ENCODE results near the gene CLMN. TPM values are rescaled to one million over a fixed set of nuclear protein-coding genes. Genes with fewer than 3 reads are reported as not detected.

CLMN gene
- total and polyA plus RNA-seq, 2 donors: 4.3 to 11.1 TPM

DNA sequence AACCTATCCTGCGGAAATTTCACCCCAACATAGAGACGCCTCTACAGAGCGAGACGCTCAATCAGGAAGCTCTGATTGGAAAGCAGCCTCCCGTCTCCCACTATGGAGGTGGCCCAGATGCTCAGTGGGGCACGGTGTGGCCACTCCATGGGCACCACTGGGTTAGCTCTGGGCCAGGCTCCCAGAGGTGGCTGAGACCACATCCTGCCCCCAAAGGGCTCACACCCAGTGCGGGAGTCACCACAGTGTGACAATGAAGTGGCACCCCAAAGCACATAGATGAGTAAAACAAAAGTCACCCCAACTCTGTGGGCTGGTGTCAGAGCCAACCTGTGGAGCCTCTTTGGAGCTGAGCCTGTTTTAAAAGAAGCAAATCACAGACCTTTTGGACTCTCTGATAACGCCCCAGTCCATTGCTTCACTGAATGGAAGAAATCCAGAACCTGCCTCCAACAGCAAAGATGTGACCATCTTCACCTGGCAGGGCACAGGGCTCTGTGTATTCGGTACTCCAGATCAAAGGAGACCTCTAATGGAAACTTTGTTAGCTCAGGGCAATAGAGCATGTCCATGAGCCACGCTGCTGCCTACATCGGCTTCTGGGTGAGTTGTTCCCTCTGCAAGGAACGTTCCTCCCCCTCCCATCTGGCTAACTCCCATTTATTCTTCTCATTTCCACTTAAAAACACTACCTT, 19.6 kb downstream of the CLMN start:
- Histone ChIP-seq H3K36me3 (ENCODE audit: insufficient read depth) (no peaks in the 10 kb centered on the region), H3K4me1 (ENCODE audit: insufficient read depth) (no peaks in the 10 kb centered on the region), H3K27ac (ENCODE audit: low read depth) (no peak overlapping the region), H3K4me3 (ENCODE audit: low read depth, low read length) (no peak overlapping the region)
- DNase-seq (ENCODE audit: extremely low spot score): no peak
- 87% methylated on average over 12 of the region's 12 CpGs for WGBS

DNA sequence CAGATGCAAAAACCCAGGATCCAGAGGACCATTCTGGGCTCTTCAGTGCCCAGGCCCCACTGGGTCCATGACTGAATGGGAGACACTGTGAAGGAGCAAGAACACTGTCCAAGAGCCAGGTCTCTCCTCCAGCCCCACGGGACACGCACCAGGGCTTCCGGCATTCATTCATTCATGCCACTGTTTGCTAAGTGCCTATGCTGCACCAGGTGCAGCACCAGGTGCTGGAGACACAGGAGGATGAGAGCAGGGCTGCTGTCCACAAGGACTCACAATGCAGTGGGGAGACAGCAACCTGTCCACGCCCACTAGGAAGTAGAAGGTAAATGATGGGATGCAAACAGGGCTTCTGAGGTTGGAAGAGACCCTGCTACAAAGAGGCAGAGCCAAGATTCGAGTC, 20.4 kb downstream of the CLMN start:
- no peaks in the 10 kb centered on the region for H3K36me3 ChIP-seq (ENCODE audit: insufficient read depth)
- no peaks in the 10 kb centered on the region for H3K4me1 ChIP-seq (ENCODE audit: insufficient read depth)
- DNase-seq (ENCODE audit: extremely low spot score): no peak
- no peak overlapping the region for H3K27ac ChIP-seq (ENCODE audit: low read depth)
- H3K4me3 ChIP-seq (ENCODE audit: low read depth, low read length): no peak overlapping the region
- 88% methylated on average over 5 of the region's 5 CpGs for WGBS

DNA sequence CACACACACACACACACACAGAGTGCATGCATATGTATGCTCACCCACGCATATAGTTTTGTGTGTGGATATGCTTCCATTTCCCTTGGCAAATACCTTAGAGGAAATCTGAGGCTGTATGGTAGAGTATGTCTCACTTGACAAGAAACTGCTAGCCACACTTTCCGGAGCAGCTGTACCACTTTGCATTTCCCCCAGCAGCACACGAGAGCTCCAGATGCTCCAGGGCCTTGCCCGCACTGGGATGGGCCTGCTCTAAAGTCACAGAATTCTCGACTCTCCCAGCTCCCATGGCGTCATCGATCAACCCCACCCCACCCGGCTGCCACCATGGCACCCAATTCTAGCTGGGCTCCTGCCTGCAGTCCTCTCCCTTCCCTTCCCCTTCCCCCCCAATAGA, 21.9 kb downstream of the CLMN start:
- no peak overlapping the region for H3K27ac ChIP-seq (ENCODE audit: low read depth)
- H3K4me3 ChIP-seq (ENCODE audit: low read depth, low read length): no peak overlapping the region
- 91% methylated on average over 8 of the region's 8 CpGs for WGBS
- no peak for DNase-seq (ENCODE audit: extremely low spot score)
- H3K4me1 ChIP-seq (ENCODE audit: insufficient read depth): no peaks in the 10 kb centered on the region
- H3K36me3 ChIP-seq (ENCODE audit: insufficient read depth): no peaks in the 10 kb centered on the region

DNA sequence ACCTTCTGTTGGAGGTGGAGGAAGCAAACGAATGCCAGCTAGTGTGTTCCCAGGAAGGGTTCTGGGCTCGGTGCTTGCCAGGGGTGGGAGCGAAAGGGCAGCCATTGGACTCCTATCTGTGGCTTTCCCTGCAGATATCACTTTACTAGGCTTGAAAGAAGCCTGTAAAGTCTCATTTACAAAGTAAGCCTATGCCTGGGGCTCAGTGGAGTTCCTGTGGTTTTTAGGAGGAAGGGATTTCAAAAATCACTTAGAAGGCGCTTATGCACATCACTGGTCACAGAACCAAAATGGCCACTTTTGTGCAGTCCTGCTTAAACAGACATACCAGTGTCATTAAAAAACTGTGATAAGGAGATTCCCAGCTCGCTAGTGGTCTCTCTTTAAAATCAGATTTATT, 22.7 kb downstream of the CLMN start:
- DNase-seq (ENCODE audit: extremely low spot score): no peak
- 84% methylated on average over 5 of the region's 5 CpGs for WGBS
- no peaks in the 10 kb centered on the region for H3K36me3 ChIP-seq (ENCODE audit: insufficient read depth)
- H3K4me3 ChIP-seq (ENCODE audit: low read depth, low read length): no peak overlapping the region
- H3K27ac ChIP-seq (ENCODE audit: low read depth): no peak overlapping the region
- no peaks in the 10 kb centered on the region for H3K4me1 ChIP-seq (ENCODE audit: insufficient read depth)

DNA sequence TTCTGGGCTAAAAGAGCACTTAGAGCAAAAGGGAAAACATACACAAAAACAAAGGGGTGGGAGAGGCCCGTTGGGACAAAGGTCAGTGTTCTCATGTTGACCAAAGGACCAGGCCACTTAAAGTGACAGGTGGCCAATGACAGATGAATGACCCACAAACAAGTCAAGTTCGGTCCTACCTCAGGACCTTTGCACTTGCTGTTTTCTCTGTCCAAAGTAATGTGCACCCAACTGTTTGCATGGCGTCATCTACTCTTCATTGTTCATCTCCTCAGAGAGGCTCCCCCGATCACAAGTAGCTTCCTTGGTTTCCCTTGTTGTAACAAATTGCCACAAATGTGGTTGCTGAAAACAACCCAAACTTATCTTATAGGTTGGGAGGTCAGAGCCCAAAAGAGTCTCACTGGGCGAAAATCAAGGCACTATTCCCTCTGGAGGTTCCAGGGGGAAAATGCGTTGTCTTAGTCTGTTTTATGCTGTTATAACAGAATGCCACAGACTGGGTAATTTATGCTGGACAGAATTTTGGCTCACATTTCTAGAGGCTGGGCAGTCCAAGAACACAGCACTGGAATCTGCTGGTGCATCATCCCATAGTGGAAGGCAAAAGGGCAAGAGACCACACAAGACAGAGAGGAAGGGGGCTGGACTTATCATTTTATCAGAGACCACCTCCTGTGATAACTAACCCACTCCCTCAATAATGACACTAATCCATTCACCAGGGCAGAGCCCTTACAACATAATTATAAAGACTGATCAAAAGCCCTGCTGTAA, 23.9 kb downstream of the CLMN start:
- DNase-seq (ENCODE audit: extremely low spot score): no peak

DNA sequence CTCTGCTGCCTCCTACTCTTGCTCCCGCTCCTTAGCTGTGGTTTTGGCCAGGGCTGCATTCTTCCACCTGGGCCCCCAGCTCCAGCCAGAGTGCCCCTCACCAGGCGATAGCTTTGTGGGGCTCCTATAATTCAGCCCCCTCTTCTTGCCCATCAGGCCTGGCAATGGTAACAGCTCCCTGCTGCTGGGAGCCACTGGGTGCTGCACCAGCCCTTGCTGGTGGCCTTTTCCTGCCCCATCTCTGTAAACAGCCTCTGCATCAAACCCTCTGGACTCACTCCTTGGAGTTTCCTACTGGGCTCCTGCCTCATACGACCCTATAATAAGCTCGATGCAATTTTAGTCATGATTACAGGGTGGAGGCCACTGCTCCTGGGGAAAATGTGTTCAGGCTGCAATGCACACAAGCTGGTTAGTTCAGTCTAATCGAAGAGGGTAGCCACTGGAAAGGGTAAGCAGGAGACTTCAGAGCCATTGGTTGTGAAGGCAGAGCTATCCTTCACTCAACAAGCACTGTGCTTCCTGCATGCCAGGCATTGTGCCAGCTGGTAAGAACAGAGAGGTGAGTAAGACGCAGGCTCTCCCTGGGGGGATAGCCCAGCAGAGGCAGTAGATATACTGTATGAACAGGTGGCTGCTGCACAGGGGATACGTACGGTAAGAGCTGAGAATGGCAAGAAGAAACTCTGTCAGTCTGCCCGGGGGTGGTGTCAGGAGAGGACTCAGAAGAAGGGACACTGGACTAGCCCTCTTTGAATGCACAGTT, 24.7 kb downstream of the CLMN start:
- Histone ChIP-seq H3K4me3 (ENCODE audit: low read depth, low read length) (no peak overlapping the region), H3K36me3 (ENCODE audit: insufficient read depth) (no peaks in the 10 kb centered on the region), H3K27ac (ENCODE audit: low read depth) (no peak overlapping the region), H3K4me1 (ENCODE audit: insufficient read depth) (no peaks in the 10 kb centered on the region)
- WGBS: 88% methylated on average over 9 of the region's 9 CpGs
- DNase-seq (ENCODE audit: extremely low spot score): no peak

More for the DNA sequence above, 23.9 kb downstream of the CLMN start:
- Histone ChIP-seq H3K27ac (ENCODE audit: low read depth) (no peak overlapping the region), H3K36me3 (ENCODE audit: insufficient read depth) (no peaks in the 10 kb centered on the region), H3K4me1 (ENCODE audit: insufficient read depth) (no peaks in the 10 kb centered on the region), H3K4me3 (ENCODE audit: low read depth, low read length) (no peak overlapping the region)
- 94% methylated on average over 6 of the region's 6 CpGs for WGBS

DNA sequence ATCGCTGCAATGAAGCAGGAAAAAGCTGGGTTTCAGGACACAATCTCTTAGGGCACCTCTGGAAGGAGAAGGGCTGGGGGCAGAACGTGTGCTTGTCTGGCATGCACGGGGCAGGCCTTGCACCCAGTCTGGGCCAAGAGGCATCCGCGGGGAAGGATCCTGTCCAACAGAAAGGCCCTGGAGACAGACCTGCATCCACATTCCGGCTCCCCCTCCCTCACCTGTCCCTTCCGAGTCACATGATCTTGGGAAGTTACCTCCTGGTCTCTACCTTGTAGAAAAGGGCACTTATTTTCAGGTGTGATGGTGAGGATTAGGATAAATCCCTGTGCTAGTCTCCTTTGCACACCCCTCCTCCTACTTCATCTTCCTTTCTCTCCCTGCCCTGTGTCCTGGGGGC, 25.4 kb downstream of the CLMN start:
- H3K27ac ChIP-seq (ENCODE audit: low read depth): no peak overlapping the region
- H3K4me3 ChIP-seq (ENCODE audit: low read depth, low read length): no peak overlapping the region
- 85% methylated on average over 7 of the region's 7 CpGs for WGBS
- no peaks in the 10 kb centered on the region for H3K36me3 ChIP-seq (ENCODE audit: insufficient read depth)
- no peak for DNase-seq (ENCODE audit: extremely low spot score)
- H3K4me1 ChIP-seq (ENCODE audit: insufficient read depth): no peaks in the 10 kb centered on the region

DNA sequence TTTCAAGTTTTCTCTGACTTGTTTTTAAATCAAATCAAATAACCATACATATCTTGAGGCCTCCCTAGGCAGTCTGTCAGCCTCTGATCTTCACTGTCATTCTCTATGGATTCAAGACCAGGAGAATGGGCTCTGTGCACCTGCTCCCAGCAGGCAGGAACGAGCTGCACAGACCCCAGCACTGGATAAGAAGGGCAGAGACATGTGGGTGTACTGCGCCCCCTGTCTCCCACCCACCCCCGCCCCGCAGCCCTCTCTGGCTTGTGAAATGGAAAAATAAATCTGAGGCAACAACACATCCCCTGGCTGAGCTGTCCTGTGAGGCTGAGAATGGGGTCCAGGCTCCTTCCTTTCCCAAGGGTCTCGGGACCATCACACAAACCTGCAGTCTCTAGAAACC, 26.3 kb downstream of the CLMN start:
- Histone ChIP-seq H3K4me3 (ENCODE audit: low read depth, low read length) (no peak overlapping the region), H3K4me1 (ENCODE audit: insufficient read depth) (no peaks in the 10 kb centered on the region), H3K27ac (ENCODE audit: low read depth) (no peak overlapping the region), H3K36me3 (ENCODE audit: insufficient read depth) (no peaks in the 10 kb centered on the region)
- no peak for DNase-seq (ENCODE audit: extremely low spot score)
- 72% methylated on average over 5 of the region's 5 CpGs for WGBS

DNA sequence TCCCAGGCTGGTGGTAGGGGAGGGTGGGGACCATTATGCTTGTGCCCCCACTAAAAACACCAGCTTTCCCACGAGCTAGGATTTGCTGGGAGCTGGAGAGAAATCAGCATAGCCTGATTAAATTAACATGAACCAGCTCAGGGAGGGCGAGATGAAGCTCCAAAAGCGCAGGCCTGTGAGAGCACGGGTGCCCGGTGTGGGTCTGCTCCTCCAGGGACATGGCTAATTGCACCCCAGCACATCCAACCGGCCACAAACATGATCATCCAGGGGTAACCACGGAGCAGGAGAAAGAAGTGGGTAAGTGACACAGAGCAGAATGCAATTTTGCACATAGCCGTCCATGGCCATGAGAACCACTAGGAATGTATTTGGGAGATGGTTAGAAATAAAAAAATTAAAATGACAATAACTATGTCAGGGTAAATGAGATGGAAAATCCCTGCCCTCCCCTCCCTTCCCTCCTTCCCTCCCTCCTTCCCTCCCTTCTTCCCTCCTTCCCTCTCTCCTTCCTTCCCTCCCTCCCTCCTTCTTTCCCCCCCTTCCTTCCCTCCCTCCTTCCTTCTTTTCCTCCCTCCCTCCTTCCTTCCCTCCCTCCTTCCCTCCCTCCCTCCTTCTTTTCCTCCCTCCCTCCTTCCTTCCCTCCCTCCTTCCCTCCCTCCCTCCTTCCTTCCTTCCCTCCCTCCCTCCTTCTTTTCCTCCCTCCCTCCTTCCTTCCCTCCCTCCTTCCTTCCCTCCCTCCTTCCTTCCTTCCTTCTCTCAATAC, 26.9 kb downstream of the CLMN start:
- H3K36me3 ChIP-seq (ENCODE audit: insufficient read depth): no peaks in the 10 kb centered on the region
- DNase-seq (ENCODE audit: extremely low spot score): no peak
- H3K27ac ChIP-seq (ENCODE audit: low read depth): no peak overlapping the region
- no peaks in the 10 kb centered on the region for H3K4me1 ChIP-seq (ENCODE audit: insufficient read depth)
- WGBS: 66% methylated on average over 8 of the region's 8 CpGs
- H3K4me3 ChIP-seq (ENCODE audit: low read depth, low read length): no peak overlapping the region

DNA sequence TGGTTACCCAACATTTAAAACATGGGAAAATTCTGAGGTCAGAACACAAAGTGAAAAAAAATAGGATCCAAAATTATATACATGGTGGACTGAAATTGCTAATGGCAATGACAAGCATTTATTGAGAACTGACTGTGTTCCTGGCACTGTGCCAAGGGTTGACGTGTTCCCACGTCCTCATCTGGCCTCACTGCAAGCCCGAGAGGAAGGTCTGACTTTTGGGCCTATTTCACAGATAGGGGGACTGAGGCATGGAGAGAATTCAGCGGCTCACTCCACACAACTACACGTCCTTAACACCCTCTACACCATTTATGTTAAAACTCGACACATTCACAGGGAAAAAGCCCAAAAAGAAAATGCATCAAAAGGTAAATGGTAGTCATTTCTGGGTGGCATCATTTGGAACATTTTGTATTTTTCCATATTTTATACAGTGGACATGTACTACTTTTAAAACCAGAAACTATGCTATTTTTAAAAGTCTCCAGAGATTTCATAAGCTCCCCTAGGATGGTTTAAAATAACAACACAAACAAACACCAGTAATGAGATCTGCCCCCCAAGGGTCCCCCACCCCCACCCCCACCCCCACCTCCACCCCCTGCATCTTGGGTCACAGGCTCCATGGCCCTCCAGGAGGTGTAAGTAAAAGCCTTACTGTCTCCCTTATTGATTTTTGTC, 27.7 kb downstream of the CLMN start:
- no peak overlapping the region for H3K27ac ChIP-seq (ENCODE audit: low read depth)
- no peak for DNase-seq (ENCODE audit: extremely low spot score)
- WGBS: 51% methylated on average over 6 of the region's 6 CpGs

DNA sequence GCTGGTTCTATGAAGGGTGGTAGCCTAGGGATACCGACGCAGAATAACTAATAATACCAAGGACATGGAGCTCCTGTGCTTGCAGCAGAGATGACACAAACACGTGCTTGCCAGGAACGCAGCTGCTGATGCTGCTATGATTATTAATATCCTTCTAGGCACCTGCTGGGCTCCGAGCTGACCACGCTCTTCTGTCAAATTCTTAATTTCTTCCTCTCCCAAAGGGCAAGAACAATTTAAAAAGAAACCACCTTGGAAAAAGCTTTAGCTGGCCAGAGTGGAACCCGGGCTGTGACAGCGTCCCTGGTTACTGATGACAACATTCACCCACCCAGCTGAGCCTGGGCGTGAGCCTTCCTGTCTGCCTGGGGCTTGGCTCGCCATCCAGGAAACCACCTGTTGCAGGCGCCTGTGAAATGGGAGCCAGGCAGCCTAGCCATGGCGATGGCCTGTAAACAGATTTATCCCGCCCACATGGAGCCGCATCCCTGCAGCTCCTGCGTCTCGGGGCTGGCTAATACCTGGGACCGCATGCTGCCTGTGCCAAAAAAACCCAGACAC, 28.8 kb downstream of the CLMN start:
- no peak overlapping the region for H3K27ac ChIP-seq (ENCODE audit: low read depth)
- H3K36me3 ChIP-seq (ENCODE audit: insufficient read depth): no peaks in the 10 kb centered on the region
- DNase-seq (ENCODE audit: extremely low spot score): no peak
- no peaks in the 10 kb centered on the region for H3K4me1 ChIP-seq (ENCODE audit: insufficient read depth)
- no peak overlapping the region for H3K4me3 ChIP-seq (ENCODE audit: low read depth, low read length)
- WGBS: 29% methylated on average over 17 of the region's 17 CpGs

More for the DNA sequence above, 27.7 kb downstream of the CLMN start:
- Histone ChIP-seq H3K4me1 (ENCODE audit: insufficient read depth) (no peaks in the 10 kb centered on the region), H3K4me3 (ENCODE audit: low read depth, low read length) (no peak overlapping the region), H3K36me3 (ENCODE audit: insufficient read depth) (no peaks in the 10 kb centered on the region)

DNA sequence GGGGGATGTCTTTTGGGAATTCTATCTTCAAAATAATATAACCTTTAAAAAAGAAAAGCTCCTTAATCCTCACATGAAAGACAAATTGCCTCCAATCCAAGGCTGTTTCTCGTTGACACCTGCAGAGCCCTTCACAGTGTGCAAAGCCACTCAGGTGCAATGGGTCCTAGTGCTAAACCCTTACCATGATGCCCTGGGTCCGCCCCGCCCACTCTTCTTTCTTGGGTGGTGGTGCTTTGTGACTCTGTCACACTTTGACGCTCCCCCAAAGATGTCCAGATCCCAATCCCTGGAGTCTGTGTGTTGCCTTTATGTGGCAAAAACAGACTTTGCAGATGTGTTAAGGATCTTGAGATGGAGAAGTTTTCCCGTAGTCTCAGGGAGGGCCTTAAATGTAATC, 29.7 kb downstream of the CLMN start:
- Histone ChIP-seq H3K4me1 (ENCODE audit: insufficient read depth) (no peaks in the 10 kb centered on the region), H3K4me3 (ENCODE audit: low read depth, low read length) (no peak overlapping the region), H3K36me3 (ENCODE audit: insufficient read depth) (no peaks in the 10 kb centered on the region), H3K27ac (ENCODE audit: low read depth) (no peak overlapping the region)
- no peak for DNase-seq (ENCODE audit: extremely low spot score)
- WGBS: 89% methylated on average over 5 of the region's 5 CpGs

Data from urinary bladder (tissue), 4 donors.